Small intestine (tissue), 7 donors: ENCODE data around the gene SHROOM3. TPM values are rescaled to one million over a fixed set of nuclear protein-coding genes. Genes with fewer than 3 reads are reported as not detected.
"Not testable (repeated sequence)": the region's sequence is repeated elsewhere in the genome, so short reads cannot be mapped to it uniquely, and the experiment has no call there.

ENCODE experiments used
- DNase-seq, 2 donors: peaks; one replicate each; pipeline versions ENCODE4 v3.0.0 to v3.0.0-alpha.2; 2013
- FAIRE-seq: peaks from 2 replicates; lab custom pipeline; 2012; peaks lifted over from hg19 to GRCh38; lab: Jason Lieb, UNC
- H3K27ac ChIP-seq, 3 donors: one replicate each; pipeline ENCODE4 v1.5.1; 2013; ENCODE audit warnings: low read length in 2 of 3, mild to moderate bottlenecking in 2 of 3, control low read depth in 1 of 3, inconsistent platforms in 1 of 3, low read depth in 1 of 3, moderate library complexity in 1 of 3
- H3K27me3 ChIP-seq, 3 donors: one replicate each; pipeline ENCODE4 v1.6.1; 2013; ENCODE audit warnings: low read length in 3 of 3, inconsistent platforms in 1 of 3; ENCODE audit not compliant: control insufficient read depth in 3 of 3, insufficient read depth in 3 of 3
- H3K36me3 ChIP-seq, 3 donors: one replicate each; pipeline ENCODE4 v1.6.1; 2013; ENCODE audit warnings: low read length in 3 of 3, inconsistent platforms in 1 of 3, low read depth in 1 of 3, mild to moderate bottlenecking in 1 of 3, moderate library complexity in 1 of 3; ENCODE audit not compliant: control insufficient read depth in 3 of 3, insufficient read depth in 2 of 3
- H3K4me1 ChIP-seq, 3 donors: one replicate each; pipeline ENCODE4 v1.6.1; 2013; ENCODE audit warnings: low read length in 2 of 3, inconsistent platforms in 1 of 3, low read depth in 1 of 3, mild to moderate bottlenecking in 1 of 3, moderate library complexity in 1 of 3; ENCODE audit not compliant: control insufficient read depth in 3 of 3, insufficient read depth in 2 of 3
- H3K4me3 ChIP-seq, 3 donors: one replicate each; pipeline ENCODE4 v1.5.1; 2013; ENCODE audit warnings: low read length in 3 of 3, control low read depth in 1 of 3, inconsistent platforms in 1 of 3, low read depth in 1 of 3, mild to moderate bottlenecking in 1 of 3, moderate library complexity in 1 of 3
- H3K9me3 ChIP-seq, 2 donors: one replicate each; pipeline ENCODE4 v1.6.1; 2013; ENCODE audit warnings: low read depth in 1 of 2, low read length in 1 of 2; ENCODE audit not compliant: control insufficient read depth in 2 of 2, insufficient read depth in 1 of 2
- WGBS, 3 donors: extraction: QIAGEN DNeasy Blood & Tissue Kit; methylation state at CpG; one replicate each; pipeline ENCODE4 v1.1.7; 2013; 5-methylcytosine and 5-hydroxymethylcytosine counted together
- polyA plus RNA-seq, 4 donors: library from polyadenylated mRNA; stranded (reverse) in 3 of 4; unstranded in 1 of 4; fragments of 200-250 nt in 3 of 4; fragments of 120-200 nt in 1 of 4; gene quantifications; one replicate each; pipeline versions ENCODE4 v1.2.1 to v1.2.3, GENCODE V29; 2013
- donor health status: healthy with polysubstance abuse.
- donor health status: control.
- donor health status: control.
- donor health status: Bipolar disorder and iron deficiency.
- donor health status: healthy.

Gene SHROOM3
- polyA plus RNA-seq, 4 donors: 21.6 to 52.5 (median 27.8) TPM

DNA sequence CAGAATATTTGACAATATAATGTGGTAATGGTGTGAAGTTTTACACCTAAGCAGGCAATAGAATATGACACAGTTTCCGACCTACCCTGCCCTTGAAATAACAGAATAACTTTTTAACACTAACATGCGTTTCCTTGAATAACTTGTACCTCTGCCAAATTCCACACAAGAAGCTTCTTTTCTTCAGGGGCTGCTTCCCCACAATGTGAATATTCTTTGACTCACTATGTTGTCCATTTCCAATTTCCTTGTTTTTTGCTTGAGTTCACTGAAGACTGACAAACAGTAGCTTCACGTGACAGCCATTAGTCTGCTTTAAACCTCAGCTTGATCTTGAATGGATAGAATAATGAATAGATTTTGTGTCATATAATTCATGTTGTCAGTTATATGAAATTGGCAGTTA, 14.3 kb downstream of the SHROOM3 start:
- WGBS, 3 donors: 40 to 65% (median 54%) methylated on average over 3 of the region's 3 CpGs
- no peak for FAIRE-seq
- DNase-seq: no peak
- H3K27ac ChIP-seq: no peak overlapping the region
- H3K36me3 ChIP-seq: no peaks in the 10 kb centered on the region
- H3K4me1 ChIP-seq: no peaks in the 10 kb centered on the region
- no peaks in the 10 kb centered on the region for H3K27me3 ChIP-seq
- no peak overlapping the region for H3K4me3 ChIP-seq
- H3K9me3 ChIP-seq: no peaks in the 10 kb centered on the region

DNA sequence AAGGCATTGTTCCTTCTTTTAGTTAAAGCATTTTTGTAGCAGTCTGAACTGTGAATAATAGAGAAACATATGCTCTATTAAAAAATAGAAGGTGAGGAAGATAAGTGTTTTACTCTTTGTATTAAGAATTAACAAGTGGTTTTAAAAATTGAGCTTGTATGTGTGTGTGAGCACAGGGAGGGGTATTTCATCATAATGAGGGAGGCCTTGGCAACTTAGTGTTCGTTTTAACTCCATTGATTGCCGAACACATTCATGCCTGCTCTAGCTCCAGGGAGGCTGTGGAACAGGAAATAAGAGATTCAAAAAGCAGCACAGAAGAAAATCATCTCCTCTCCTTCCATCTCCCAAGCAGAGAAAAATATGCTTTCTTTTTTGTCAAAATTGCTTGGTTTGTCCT, 14.8 kb downstream of the SHROOM3 start:
- 66 to 76% (median 75%) methylated on average over 2 of the region's 2 CpGs for WGBS, 3 donors
- Histone ChIP-seq H3K4me3 (no peak overlapping the region), H3K9me3 (no peaks in the 10 kb centered on the region), H3K27ac (no peak overlapping the region), H3K4me1 (no peaks in the 10 kb centered on the region), H3K27me3 (no peaks in the 10 kb centered on the region), H3K36me3 (no peaks in the 10 kb centered on the region)
- DNase-seq (no peak), FAIRE-seq (no peak)

DNA sequence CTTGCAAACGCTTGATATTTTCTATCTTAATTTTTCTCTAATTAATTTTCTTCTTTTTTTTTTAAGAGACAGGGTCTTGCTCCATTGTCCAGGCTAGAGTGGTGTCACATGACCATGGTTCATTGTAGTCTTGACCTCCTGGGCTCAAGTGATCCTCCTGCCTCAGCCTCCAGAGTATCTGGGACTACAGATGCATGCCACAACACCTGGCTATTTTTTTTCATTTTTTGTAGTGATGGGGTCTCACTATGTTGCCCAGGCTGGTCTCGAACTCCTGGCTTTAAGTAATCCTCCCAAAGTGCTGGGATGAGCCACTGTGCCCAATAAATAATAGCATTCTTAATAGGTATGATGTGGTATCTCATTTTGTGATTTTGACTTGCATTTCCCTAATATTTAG, 18.2 kb downstream of the SHROOM3 start:
- H3K36me3 ChIP-seq: no peaks in the 10 kb centered on the region
- no peaks in the 10 kb centered on the region for H3K4me1 ChIP-seq
- no peak overlapping the region for H3K27ac ChIP-seq
- H3K4me3 ChIP-seq: no peak overlapping the region
- WGBS, 3 donors: 85 to 90% (median 87%) methylated on average over 2 of the region's 2 CpGs
- no peaks in the 10 kb centered on the region for H3K9me3 ChIP-seq
- no peaks in the 10 kb centered on the region for H3K27me3 ChIP-seq
- DNase-seq: no peak
- FAIRE-seq: no peak

DNA sequence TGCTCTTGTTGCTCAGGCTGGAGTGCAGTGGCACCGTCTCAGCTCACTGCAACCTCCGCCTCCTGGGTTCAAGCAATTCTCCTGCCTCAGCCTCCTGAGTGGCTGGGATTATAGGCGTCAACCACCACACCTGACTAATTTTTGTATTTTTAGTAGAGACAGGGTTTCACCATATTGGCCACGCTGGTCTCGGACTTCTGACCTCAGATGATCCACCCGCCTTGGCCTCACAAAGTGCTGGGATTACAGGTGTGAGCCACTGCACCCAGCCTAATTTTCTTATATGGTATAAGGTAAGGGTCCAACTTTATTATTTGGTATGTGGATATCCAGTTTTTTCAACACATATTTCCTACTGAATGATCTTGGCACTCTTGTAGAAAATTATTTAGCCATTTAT, 19.0 kb downstream of the SHROOM3 start:
- DNase-seq, H3K9me3 ChIP-seq, H3K4me1 ChIP-seq, FAIRE-seq, H3K27ac ChIP-seq, H3K4me3 ChIP-seq, H3K36me3 ChIP-seq, H3K27me3 ChIP-seq: not testable (repeated sequence)
- WGBS, 3 donors: 82 to 90% (median 87%) methylated on average over 6 of the region's 6 CpGs

DNA sequence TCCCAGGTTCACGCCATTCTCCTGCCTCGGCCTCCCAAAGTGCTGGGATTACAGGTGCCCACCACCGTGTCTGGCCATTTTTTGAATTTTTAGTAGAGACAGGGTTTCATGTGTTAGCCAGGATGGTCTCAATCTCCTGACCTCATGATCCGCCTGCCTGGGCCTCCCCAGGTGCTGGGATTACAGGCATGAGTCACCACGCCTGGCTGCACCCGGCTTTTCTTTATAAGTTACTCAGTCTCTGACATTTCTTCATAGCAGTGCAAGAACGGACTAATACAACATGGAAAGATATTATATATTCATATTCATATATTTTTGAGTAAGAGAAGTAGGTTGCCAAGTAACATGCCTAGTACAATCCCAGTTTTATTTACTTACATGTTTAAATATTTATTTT, 22.9 kb downstream of the SHROOM3 start:
- no peak for DNase-seq
- no peak for FAIRE-seq
- 69 to 92% (median 86%) methylated on average over 7 of the region's 7 CpGs for WGBS, 3 donors
- Histone ChIP-seq H3K4me3 (no peak overlapping the region), H3K27ac (no peak overlapping the region), H3K36me3 (no peaks in the 10 kb centered on the region), H3K4me1 (no peaks in the 10 kb centered on the region), H3K27me3 (no peaks in the 10 kb centered on the region), H3K9me3 (peaks cover 0 to 3% of the 10 kb centered on the region in 2 donors)

DNA sequence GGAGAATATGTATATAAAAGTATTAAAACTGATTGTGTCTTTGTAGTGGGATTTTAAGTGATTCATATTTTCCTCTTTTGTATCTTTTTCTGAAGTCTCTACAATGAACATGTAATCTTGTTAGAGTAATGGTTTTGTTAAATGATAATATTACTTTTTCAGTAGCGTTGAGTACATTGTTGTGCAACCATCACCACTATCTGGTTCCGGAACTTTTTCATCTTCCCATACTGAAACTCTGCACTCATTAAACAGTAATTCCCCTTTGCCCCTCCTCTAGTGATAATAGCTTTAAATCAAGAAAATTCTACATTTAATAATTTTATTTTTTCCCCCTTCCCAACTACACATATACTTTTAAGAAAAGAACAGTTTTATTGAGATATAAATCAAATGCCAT, 23.3 kb downstream of the SHROOM3 start:
- FAIRE-seq (no peak), DNase-seq (no peak)
- no peaks in the 10 kb centered on the region for H3K27me3 ChIP-seq
- no peak overlapping the region for H3K4me3 ChIP-seq
- no peaks in the 10 kb centered on the region for H3K36me3 ChIP-seq
- peaks cover 0 to 6% of the 10 kb centered on the region in 2 donors for H3K9me3 ChIP-seq
- H3K27ac ChIP-seq: no peak overlapping the region
- no peaks in the 10 kb centered on the region for H3K4me1 ChIP-seq
- 86 to 96% (median 89%) methylated on average over 2 of the region's 2 CpGs for WGBS, 3 donors

DNA sequence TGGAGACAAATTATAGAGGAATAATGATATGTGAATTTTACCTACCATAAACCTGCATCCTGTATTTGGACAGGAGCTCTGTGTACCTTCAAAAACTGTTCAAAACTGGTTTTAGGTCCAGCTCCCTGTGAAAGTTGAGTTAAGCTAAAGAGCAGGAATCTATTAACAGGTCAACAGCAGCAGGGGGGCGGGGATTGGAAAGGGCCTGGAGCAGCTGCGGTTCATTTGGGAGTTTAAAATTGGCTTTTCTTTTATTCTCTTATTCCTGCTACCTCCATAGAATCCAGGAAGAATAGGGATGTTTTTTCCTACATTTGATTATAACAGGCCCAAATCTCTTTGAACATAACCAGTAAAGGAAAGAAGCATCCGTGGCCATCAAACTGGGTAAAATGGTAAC, 23.8 kb downstream of the SHROOM3 start:
- H3K27me3 ChIP-seq: no peaks in the 10 kb centered on the region
- H3K27ac ChIP-seq: no peak overlapping the region
- H3K4me3 ChIP-seq: no peak overlapping the region
- no peaks in the 10 kb centered on the region for H3K4me1 ChIP-seq
- DNase-seq: no peak
- no peak for FAIRE-seq
- H3K36me3 ChIP-seq: no peaks in the 10 kb centered on the region
- WGBS, 3 donors: 77 to 93% (median 92%) methylated on average over 3 of the region's 3 CpGs
- peaks cover 0 to 11% of the 10 kb centered on the region in 2 donors for H3K9me3 ChIP-seq

DNA sequence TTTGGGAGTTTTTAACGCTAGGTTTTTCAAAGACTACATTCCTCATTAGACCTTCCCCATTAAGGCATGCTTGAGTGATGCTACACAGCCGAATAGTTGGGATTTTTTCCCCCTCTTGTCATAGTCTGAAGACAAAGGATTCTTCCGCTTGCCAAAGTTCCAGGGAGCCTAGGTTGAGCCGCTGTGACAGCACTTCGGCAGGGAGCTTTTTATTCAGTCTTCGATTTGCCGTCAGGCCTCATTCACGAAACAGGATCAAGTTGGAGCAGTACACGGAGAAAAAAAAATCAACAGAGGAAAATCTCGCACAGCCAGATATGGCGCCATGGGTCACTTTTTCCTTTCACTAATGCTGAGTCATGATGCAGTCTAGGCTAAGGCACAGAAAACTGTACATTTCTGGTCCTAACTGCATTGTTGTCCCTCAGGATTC, 24.3 kb downstream of the SHROOM3 start:
- Histone ChIP-seq H3K27ac (no peak overlapping the region), H3K36me3 (no peaks in the 10 kb centered on the region), H3K4me3 (no peak overlapping the region), H3K4me1 (no peaks in the 10 kb centered on the region), H3K27me3 (no peaks in the 10 kb centered on the region), H3K9me3 (peaks cover 0 to 15% of the 10 kb centered on the region in 2 donors)
- FAIRE-seq (no peak), DNase-seq (no peak)
- WGBS, 3 donors: 77 to 93% (median 85%) methylated on average over 11 of the region's 11 CpGs

DNA sequence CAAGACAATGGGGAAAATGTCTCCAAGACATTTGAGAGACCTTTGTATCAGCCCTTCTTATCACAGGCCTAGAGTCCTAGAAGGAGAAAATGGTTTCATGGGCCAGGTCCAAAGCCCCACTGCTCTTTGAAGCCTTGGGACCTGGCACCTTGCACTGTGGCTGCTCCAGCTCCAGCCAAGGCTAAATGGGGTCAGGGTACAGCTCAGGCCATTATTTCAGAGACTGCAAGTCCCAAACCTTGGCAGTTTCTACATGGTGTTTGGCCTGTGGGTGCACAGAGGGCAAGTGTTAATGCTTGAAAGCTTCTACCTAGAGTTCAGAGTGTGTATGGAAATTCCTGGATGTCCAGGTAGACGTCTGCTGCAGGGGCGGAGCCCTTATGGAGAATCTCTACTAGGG, 28.5 kb downstream of the SHROOM3 start:
- Histone ChIP-seq H3K27me3 (no peaks in the 10 kb centered on the region), H3K9me3 (peaks cover 0 to 17% of the 10 kb centered on the region in 2 donors), H3K27ac (no peak overlapping the region), H3K4me3 (no peak overlapping the region), H3K4me1 (no peaks in the 10 kb centered on the region), H3K36me3 (no peaks in the 10 kb centered on the region)
- DNase-seq: no peak
- WGBS, 3 donors: 91 to 97% (median 94%) methylated on average over 2 of the region's 2 CpGs
- no peak for FAIRE-seq
